ENCODE measurements around the gene ELL. TPM values are rescaled to one million over a fixed set of nuclear protein-coding genes. Genes with fewer than 3 reads are reported as not detected.
"Not testable (repeated sequence)": the region's sequence is repeated elsewhere in the genome, so short reads cannot be mapped to it uniquely, and the experiment has no call there.

ELL gene
- polyA plus RNA-seq, 4 donors: 7.8 to 12.0 (median 9.0) TPM

DNA sequence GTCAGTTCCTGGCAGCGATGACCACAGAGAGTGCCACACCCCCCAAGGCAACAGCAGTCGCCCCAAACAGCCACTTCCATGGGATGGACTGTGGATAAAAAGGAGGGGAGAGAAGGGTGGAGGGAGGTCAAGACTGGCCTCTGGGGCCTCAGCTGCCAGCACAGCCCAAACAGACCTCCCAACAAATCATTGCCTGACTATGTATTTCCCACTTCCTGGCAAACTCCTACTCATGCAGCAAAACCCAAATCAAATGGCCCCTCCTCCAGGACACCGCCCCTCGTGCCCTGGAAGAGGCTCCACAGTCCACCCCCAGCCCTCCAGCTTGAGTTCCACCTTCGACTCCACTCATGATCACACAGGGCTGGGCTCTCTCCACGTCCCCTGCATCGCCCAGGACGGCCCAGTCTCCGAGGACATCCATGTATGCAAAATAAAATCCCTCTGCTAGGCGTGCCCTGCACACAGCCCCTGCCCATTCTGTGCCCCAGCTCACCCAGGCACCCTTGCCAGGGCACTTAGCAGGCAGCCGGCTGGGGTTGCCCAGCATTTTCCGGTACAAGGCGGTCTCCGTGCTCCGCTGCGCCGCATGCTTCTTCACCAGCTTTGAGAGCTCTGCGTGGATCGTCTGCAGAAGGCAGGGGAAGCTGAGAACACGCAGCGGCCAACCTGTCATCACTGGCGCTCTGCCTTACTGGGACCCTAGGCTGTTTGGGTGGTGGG is 10.5 kb upstream of the ELL start:
- no peak for DNase-seq (ENCODE audit: low read depth in 4 of 4, low spot score in 3 of 4)

DNA sequence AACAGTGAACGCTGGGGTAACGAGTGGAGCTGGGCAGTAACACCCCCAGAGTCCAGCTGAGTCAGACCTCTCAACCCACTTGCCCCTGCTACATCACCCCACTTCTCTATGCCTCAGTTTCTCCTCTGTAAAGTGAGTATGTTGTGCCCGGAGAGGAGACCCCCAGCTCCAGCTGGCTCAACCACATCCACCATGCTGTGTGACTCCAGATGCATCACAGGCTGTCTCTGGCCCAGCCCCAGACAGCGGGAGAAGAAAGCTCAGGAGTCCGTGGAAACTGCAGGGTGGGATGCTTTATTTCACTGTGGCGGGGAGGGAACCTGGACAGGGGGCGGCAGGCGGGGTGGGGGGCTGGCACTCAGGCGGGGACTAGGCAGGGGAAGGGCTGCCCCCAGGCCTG is 9.6 kb upstream of the ELL start:
- no peak for DNase-seq (ENCODE audit: low read depth in 4 of 4, low spot score in 3 of 4)

DNA sequence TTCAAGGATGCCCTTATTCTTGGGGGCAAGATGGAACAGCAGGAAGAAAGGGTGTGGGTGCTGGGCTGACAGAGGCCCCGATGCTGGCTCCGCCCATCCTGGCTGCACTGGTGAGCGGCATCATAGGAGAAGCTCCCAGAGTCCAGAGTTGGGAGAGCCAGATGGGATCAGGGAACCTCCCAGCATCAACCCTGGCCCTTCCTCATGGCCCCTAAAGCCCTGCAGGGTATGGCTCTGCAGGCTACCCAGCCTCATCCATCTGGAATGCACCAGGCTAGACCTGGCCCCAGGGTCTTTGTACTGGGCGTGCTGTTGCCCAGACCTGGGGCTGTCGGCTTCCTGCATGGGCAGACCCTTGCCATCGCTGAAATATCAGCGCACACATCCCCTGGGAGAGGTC is 7.9 kb upstream of the ELL start:
- no peak for DNase-seq (ENCODE audit: low read depth in 4 of 4, low spot score in 3 of 4)

- DNase-seq (ENCODE audit: low read depth in 4 of 4, low spot score in 3 of 4): no peak
Measured at GRCh38 chr19:18526316-18526715, 4.4 kb upstream of the ELL start.

- DNase-seq (ENCODE audit: low read depth in 4 of 4, low spot score in 3 of 4): no peak
Measured at GRCh38 chr19:18523841-18524240, 2.0 kb upstream of the ELL start.

DNA sequence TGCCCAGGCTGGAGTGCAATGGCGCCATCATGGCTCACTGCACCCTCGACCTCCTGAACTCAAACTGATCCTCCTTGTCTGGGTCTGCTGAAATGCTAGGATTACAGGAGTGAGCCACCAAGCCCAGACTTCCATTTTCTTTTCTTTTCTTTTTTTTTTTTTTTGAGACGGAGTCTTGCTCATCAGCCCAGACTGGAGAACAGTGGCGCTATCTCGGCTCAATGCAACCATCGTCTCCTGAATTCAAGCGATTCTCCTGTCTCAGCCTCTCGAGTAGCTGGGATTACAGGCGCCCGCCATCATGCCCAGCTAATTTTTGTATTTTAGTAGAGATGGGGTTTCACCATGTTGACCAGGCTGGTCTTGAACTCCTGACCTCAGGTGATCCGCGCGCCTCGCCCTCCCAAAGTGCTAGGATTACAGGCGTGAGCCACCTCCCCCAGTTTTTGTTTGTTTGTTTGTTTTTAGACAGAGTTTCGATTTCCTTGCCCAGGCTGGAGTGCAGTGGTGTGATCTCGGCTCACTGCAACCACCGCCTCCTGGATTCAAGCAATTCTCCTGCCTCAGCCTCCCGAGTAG is 1.1 kb upstream of the ELL start:
- DNase-seq (ENCODE audit: low read depth in 4 of 4, low spot score in 3 of 4): not testable (repeated sequence)

DNA sequence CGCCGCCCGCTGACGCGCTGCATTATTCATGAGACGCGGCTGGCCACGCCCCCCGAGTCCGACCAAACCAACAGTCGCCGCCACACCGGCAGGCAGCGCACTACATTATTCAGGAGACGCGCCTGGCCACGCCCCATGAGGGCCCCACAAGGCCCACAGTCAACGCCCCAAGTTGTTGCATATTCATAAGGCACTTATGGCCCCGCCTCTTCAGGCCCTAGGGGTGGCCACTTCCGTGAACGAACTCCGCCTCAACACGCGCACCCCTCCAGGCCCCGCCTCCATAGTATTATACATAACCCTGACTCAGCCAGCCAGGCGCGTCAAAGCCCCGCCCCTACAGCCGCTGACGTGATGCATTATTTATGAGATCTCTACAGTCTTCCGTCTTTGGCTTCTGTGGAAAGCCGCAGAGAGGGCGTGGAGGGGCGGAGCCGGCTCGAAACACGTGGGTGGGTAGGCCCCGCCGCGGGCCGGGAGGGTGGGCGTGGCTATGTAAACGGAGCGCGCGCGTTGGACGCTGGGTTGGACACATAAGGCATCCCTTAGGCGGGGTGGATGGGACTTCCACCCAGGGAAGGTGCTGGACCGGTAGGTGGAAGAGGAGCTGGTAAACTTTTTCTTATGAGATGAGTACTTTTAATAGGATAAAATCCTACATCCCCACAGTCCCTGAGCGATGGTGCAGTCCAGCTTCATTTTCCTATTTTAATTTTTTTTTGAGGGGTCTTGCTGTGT is 423 bp upstream of the ELL start:
- DNase-seq (ENCODE audit: low read depth in 4 of 4, low spot score in 3 of 4): peak; percentile 98 to 99 (median 99)

GRCh38 chr19:18520848-18521691 is 800 bp downstream of the ELL start:
- no peak for DNase-seq (ENCODE audit: low read depth in 4 of 4, low spot score in 3 of 4)

GRCh38 chr19:18519962-18520847 is 1.7 kb downstream of the ELL start:
- DNase-seq (ENCODE audit: low read depth in 4 of 4, low spot score in 3 of 4): peak in 1 of 4 donors; percentile 69

DNA sequence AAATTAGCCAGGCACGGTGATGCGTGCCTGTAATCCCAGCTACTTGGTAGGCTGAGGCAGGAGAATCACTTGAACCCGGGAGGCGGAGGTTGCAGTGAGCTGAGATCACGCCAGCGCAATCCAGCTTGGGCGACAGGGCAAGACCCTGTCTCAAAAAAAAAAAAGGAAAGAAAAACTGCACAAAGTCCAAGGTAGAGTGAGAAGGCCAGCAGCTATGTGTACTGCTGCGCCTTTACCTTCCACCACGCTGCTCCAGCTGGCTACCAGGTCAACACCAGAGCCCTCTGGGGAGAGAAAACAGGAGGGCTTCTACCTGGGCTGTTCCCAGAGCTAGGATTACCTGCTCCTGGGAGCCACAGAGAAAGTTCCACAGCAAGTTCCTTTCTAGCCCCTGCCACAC is 3.2 kb downstream of the ELL start:
- DNase-seq (ENCODE audit: low read depth in 4 of 4, low spot score in 3 of 4): no peak

DNA sequence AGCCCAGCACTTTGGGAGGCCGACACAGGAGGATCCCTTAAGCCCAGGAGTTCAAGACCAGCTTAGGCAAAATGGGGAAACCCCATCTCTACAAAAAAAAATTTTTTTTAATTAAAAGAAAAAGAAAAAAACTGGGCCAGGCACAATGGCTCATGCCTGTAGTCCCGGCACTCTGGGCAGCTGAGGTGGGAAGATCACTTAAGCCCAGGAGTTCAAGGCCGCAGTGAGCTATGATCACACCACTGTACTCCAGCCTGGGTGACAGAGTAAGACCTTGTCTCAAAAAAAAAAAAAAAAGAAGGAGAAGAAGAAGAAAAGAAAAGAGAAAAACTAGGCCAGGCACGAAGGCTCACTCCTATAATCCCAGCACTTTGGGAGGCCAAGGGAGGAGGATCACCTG is 4.3 kb downstream of the ELL start:
- no peak for DNase-seq (ENCODE audit: low read depth in 4 of 4, low spot score in 3 of 4)

DNA sequence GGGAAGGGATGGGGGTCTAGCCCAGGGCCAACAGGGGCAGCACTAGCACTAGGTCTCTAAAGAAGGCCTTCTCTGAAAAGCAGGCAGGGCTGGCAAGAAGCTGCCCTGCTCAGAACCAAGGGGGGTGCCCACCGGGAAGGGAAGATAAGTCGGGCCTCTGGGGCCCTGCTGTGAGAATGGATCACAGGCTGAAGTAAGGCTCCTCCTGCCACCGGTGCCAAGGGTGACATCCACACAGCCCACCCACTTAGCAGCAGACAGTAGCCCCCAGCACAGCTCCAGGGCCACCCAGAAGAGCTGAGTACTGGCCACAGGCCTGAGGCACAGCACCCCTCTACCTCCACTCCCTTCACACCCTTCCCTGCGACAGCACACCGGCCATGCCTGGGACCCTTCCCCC is 5.9 kb downstream of the ELL start:
- no peak for DNase-seq (ENCODE audit: low read depth in 4 of 4, low spot score in 3 of 4)

GRCh38 chr19:18514800-18515682 is 6.8 kb downstream of the ELL start:
- DNase-seq (ENCODE audit: low read depth in 4 of 4, low spot score in 3 of 4): no peak

GRCh38 chr19:18513868-18514267 is 8.0 kb downstream of the ELL start:
- no peak for DNase-seq (ENCODE audit: low read depth in 4 of 4, low spot score in 3 of 4)

DNA sequence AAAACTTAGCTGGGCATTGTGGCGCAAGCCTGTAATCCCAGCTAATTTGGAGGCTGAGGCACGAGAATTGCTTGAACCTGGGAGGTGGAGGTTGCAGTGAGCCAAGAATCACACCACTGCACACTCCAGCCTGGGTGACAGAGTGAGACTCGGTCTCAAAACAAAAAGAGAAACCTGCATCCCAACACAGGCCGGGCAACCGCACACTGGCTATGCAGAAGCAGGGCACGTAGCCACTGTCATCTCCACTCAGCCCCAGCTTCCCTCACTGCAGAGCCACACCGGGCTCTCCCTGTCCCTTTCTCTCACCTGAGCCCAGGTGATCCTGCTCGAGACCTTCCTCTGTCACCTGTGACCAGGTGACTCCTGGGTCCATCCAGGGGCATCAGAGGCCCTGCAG is 11.7 kb downstream of the ELL start:
- DNase-seq (ENCODE audit: low read depth in 4 of 4, low spot score in 3 of 4): no peak

DNA sequence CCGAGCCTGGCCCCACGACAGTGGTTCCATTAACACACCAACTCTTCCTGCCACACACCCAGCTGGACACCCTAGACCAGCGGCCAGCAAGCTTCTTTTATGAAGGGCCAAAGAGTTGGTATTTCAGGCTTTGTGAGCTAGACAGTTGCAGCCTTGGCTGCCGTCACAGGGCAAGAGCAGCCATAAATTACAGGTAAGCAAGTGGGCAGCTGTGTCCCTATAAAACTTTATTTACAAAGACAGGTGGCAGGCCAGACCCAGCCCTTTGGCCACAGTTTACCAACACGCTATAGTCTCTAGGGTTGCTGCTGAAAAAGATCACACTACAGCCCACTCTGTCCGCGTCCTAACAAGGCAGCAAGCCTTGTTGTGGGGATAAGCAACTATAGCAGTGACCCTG is 13.3 kb downstream of the ELL start:
- DNase-seq (ENCODE audit: low read depth in 4 of 4, low spot score in 3 of 4): no peak

- no peak for DNase-seq (ENCODE audit: low read depth in 4 of 4, low spot score in 3 of 4)
Measured at GRCh38 chr19:18507727-18508440, 14.0 kb downstream of the ELL start.

- DNase-seq (ENCODE audit: low read depth in 4 of 4, low spot score in 3 of 4): no peak
Measured at GRCh38 chr19:18507021-18507726, 14.7 kb downstream of the ELL start.

Data from left renal pelvis (tissue), 4 donors.